ENCODE measurements around the gene TLE2. TPM values are rescaled to one million over a fixed set of nuclear protein-coding genes. Genes with fewer than 3 reads are reported as not detected.

The TLE2 gene
- total and polyA plus RNA-seq, 9 of the 15 experiments (the other 6 are each of a cell fraction or from before 2014, with no cell fraction given) = 0.35 to 13.1 (median 6.2) TPM

GRCh38 chr19:3046698-3047495 lies 17.8 kb upstream of the TLE2 start:
- peak overlapping the region; percentile 43 for H3K4me3 ChIP-seq
- CTCF ChIA-PET (ENCODE audit: low intra/inter-chr PET ratio) = no interaction called here
- no peaks in the 10 kb centered on the region for H3K9me3 ChIP-seq (replicated peaks; ENCODE audit: control insufficient read depth, insufficient read depth, low read depth, low read length)
- POLR2A ChIA-PET = interaction anchor here (0.6 to 1.1 kb wide), 4 partner anchors 27 to 740 kb away, joined by 3 read pairs; no protein-coding TSS in a partner anchor
- no peaks in the 10 kb centered on the region for H3K36me3 ChIP-seq (ENCODE audit: control insufficient read depth, insufficient read depth, low read length)
- peak overlapping the region; percentile 77 for H3K27ac ChIP-seq (ENCODE audit: extremely low read depth, low read depth, low read length)
- H3K9ac ChIP-seq (ENCODE audit: insufficient read depth in 1 of 2, low read depth in 2 of 2, low read length in 2 of 2) = peak overlapping the region; percentile 42 to 67; a peak in 3 of 4 replicates
- BruUV-seq (replicated peaks) = no TSS peak
- WGBS (ENCODE audit: insufficient coverage, low coverage, missing lambda C conversion rate) = 7% methylated on average over 21 of the region's 47 CpGs
- peak; percentile 25 for ATAC-seq
- H3K4me1 ChIP-seq (replicated peaks in 1 of 2; ENCODE audit: control insufficient read depth in 2 of 2, insufficient read depth in 2 of 2, low read length in 2 of 2) = peaks cover 11 to 36% of the 10 kb centered on the region in 2 experiments
- no peaks in the 10 kb centered on the region for H3K79me2 ChIP-seq (ENCODE audit: control insufficient read depth, insufficient read depth, low read length)
- H3K27me3 ChIP-seq (ENCODE audit: control insufficient read depth in 2 of 2, insufficient read depth in 2 of 2, low read length in 2 of 2) = no peaks in the 10 kb centered on the region
- H3K4me2 ChIP-seq (ENCODE audit: insufficient read depth, low read length) = peak overlapping the region; percentile 69
- no peaks in the 10 kb centered on the region for H3K9me1 ChIP-seq (ENCODE audit: control insufficient read depth, insufficient read depth, low read length)
- peak overlapping the region; percentile 81 for H2AFZ ChIP-seq (ENCODE audit: low read depth, low read length)
- H4K20me1 ChIP-seq (replicated peaks; ENCODE audit: control insufficient read depth, insufficient read depth, low read length) = no peaks in the 10 kb centered on the region
- in situ Hi-C loops (cut with MboI) (no loop called here), intact Hi-C loops (cut with micrococcal nuclease) (no loop called here)
- FAIRE-seq = no peak
- DNase-seq (ENCODE audit: extremely low read depth in 1 of 4, low spot score in 3 of 4) = peak; percentile 77 to 84 (median 82)
- no peak for TF ChIP-seq ELF1 (tag; IDR thresholded peaks at IDR 0.05)
- TF ChIP-seq, protein P1, sequence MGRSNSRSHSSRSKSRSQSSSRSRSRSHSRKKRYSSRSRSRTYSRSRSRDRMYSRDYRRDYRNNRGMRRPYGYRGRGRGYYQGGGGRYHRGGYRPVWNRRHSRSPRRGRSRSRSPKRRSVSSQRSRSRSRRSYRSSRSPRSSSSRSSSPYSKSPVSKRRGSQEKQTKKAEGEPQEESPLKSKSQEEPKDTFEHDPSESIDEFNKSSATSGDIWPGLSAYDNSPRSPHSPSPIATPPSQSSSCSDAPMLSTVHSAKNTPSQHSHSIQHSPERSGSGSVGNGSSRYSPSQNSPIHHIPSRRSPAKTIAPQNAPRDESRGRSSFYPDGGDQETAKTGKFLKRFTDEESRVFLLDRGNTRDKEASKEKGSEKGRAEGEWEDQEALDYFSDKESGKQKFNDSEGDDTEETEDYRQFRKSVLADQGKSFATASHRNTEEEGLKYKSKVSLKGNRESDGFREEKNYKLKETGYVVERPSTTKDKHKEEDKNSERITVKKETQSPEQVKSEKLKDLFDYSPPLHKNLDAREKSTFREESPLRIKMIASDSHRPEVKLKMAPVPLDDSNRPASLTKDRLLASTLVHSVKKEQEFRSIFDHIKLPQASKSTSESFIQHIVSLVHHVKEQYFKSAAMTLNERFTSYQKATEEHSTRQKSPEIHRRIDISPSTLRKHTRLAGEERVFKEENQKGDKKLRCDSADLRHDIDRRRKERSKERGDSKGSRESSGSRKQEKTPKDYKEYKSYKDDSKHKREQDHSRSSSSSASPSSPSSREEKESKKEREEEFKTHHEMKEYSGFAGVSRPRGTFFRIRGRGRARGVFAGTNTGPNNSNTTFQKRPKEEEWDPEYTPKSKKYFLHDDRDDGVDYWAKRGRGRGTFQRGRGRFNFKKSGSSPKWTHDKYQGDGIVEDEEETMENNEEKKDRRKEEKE (IDR thresholded peaks at IDR 0.05; ENCODE audit: borderline replicate concordance in 1 of 2, control insufficient read depth in 1 of 2, low read depth in 2 of 2, low read length in 1 of 2) = no peak
- no peak for TF ChIP-seq NUFIP1 (IDR thresholded peaks at IDR 0.05; ENCODE audit: partially characterized antibody)
- no peak for TF ChIP-seq BRF1 (IDR thresholded peaks at IDR 0.05; ENCODE audit: borderline replicate concordance, extremely low read depth, insufficient read length)
- no peak for TF ChIP-seq ETV1 (tag; conservative IDR thresholded peaks at IDR 0.05; ENCODE audit: low read depth)
- peak; percentile 54 for TF ChIP-seq POLR2G (IDR thresholded peaks at IDR 0.05; ENCODE audit: low read depth, low read length)
- peak; percentile 97 for TF ChIP-seq ZNF263 (CRISPR knock-in tag; IDR thresholded peaks at IDR 0.05; ENCODE audit: borderline replicate concordance)
- TF ChIP-seq KDM1A (IDR thresholded peaks at IDR 0.05) = peak in 1 of 2 experiments; percentile 38; a peak in 1 of 4 replicates
- TF ChIP-seq NFXL1 (CRISPR knock-in tag; IDR thresholded peaks at IDR 0.05) = no peak
- no peak for TF ChIP-seq CREB1 (IDR thresholded peaks at IDR 0.05)
- TF ChIP-seq CREB1 (CRISPR knock-in tag; IDR thresholded peaks at IDR 0.05) = no peak
- no peak for TF ChIP-seq CHD2 (IDR thresholded peaks at IDR 0.05; ENCODE audit: low read depth, low read length)
- TF ChIP-seq, protein P2, sequence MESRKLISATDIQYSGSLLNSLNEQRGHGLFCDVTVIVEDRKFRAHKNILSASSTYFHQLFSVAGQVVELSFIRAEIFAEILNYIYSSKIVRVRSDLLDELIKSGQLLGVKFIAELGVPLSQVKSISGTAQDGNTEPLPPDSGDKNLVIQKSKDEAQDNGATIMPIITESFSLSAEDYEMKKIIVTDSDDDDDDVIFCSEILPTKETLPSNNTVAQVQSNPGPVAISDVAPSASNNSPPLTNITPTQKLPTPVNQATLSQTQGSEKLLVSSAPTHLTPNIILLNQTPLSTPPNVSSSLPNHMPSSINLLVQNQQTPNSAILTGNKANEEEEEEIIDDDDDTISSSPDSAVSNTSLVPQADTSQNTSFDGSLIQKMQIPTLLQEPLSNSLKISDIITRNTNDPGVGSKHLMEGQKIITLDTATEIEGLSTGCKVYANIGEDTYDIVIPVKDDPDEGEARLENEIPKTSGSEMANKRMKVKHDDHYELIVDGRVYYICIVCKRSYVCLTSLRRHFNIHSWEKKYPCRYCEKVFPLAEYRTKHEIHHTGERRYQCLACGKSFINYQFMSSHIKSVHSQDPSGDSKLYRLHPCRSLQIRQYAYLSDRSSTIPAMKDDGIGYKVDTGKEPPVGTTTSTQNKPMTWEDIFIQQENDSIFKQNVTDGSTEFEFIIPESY (CRISPR knock-in tag; IDR thresholded peaks at IDR 0.05) = no peak
- TF ChIP-seq TCFL5 (CRISPR knock-in tag; conservative IDR thresholded peaks at IDR 0.05) = no peak
